MM.1S (cell line): ENCODE results near the gene CPT1A.

Source experiments
- DNase-seq: peaks from one replicate; pipeline ENCODE4 v3.0.0-alpha.2; 2015
- H2AFZ ChIP-seq: fragments of 300-600 bp; sonication (generic); 2 replicates; pipeline ENCODE4 v1.6.0; 2016; ENCODE audit warnings: antibody characterized with exemption, low read length
- H3F3A ChIP-seq: fragments of 300-600 bp; sonication (generic); 2 replicates; pipeline ENCODE4 v1.6.1; 2016; ENCODE audit warnings: mild to moderate bottlenecking, antibody characterized with exemption, low read length, moderate library complexity, mixed read lengths; ENCODE audit not compliant: insufficient read depth
- H3K27ac ChIP-seq: fragments of 300-600 bp; sonication (generic); 2 replicates; pipeline ENCODE4 v1.5.1; 2016; ENCODE audit warnings: mild to moderate bottlenecking, low read length
- H3K27me3 ChIP-seq: fragments of 300-600 bp; sonication (generic); replicated peaks from 2 replicates; pipeline ENCODE4 v1.6.0; 2016; ENCODE audit warnings: low read length; ENCODE audit not compliant: insufficient read depth
- H3K36me3 ChIP-seq: fragments of 300-600 bp; sonication (generic); replicated peaks from 2 replicates; pipeline ENCODE4 v1.6.1; 2016; ENCODE audit warnings: mild to moderate bottlenecking, low read length, mixed read lengths; ENCODE audit not compliant: insufficient read depth
- H3K4me1 ChIP-seq: fragments of 300-600 bp; sonication (generic); 2 replicates; pipeline ENCODE4 v1.6.1; 2016; ENCODE audit warnings: low read length, mixed read lengths
- H3K4me2 ChIP-seq: fragments of 300-600 bp; sonication (generic); 2 replicates; pipeline ENCODE4 v1.6.0; 2016; ENCODE audit warnings: low read depth, low read length
- H3K4me3 ChIP-seq: fragments of 300-600 bp; sonication (generic); 2 replicates; pipeline ENCODE4 v1.5.1; 2016; ENCODE audit warnings: low read length, mixed read lengths
- H3K79me2 ChIP-seq: fragments of 300-600 bp; sonication (generic); 2 replicates; pipeline ENCODE4 v1.6.1; 2016; ENCODE audit warnings: mixed run types, low read length, mixed read lengths
- H3K9ac ChIP-seq: fragments of 300-600 bp; sonication (generic); 2 replicates; pipeline ENCODE4 v1.6.1; 2016; ENCODE audit warnings: low read length, mixed read lengths
- H3K9me2 ChIP-seq: fragments of 300-600 bp; sonication (generic); replicated peaks from 2 replicates; pipeline ENCODE4 v1.6.1; 2016; ENCODE audit warnings: mild to moderate bottlenecking, low read length, mixed read lengths; ENCODE audit not compliant: insufficient read depth
- H3K9me3 ChIP-seq: fragments of 300-600 bp; sonication (generic); replicated peaks from 2 replicates; pipeline ENCODE4 v1.6.1; 2016; ENCODE audit warnings: mild to moderate bottlenecking, low read length, mixed read lengths; ENCODE audit not compliant: insufficient read depth
- H4K20me1 ChIP-seq: fragments of 300-600 bp; sonication (generic); 2 replicates; pipeline ENCODE4 v1.6.1; 2016; ENCODE audit warnings: mild to moderate bottlenecking, low read length, moderate library complexity, mixed read lengths; ENCODE audit not compliant: insufficient read depth
- CTCF ChIP-seq: fragments of 300-600 bp; sonication (generic); IDR thresholded peaks from 2 replicates; pipeline ENCODE4 v1.5.1; 2016; ENCODE audit warnings: antibody characterized with exemption, low read length, mixed read lengths
- EZH2 ChIP-seq: fragments of 300-600 bp; sonication (generic); optimal IDR thresholded peaks from 2 replicates; pipeline ENCODE3; 2017; ENCODE audit warnings: low read depth, mild to moderate bottlenecking, antibody characterized with exemption, low read length, mixed read lengths
- EZH2phosphoT487 ChIP-seq: fragments of 300-600 bp; sonication (generic); IDR thresholded peaks from 2 replicates; pipeline ENCODE4 v1.6.1; 2018; ENCODE audit warnings: antibody characterized with exemption, low read length

CPT1A gene

GRCh38 chr11:68813773-68814172, 27.9 kb downstream of the CPT1A start:
- no peaks in the 10 kb centered on the region for H3K36me3 ChIP-seq
- H3K27ac ChIP-seq, result no peak overlapping the region
- peaks cover 28% of the 10 kb centered on the region for H3K79me2 ChIP-seq
- TF ChIP-seq EZH2phosphoT487 (no peak), EZH2 (no peak), CTCF (no peak)
- H3K4me3 ChIP-seq, result no peak overlapping the region
- H3K9me2 ChIP-seq, result no peaks in the 10 kb centered on the region
- no peaks in the 10 kb centered on the region for H3F3A ChIP-seq
- no peak for DNase-seq
- H3K4me1 ChIP-seq, result no peaks in the 10 kb centered on the region
- H2AFZ ChIP-seq, result no peak overlapping the region
- no peak overlapping the region for H3K4me2 ChIP-seq
- H3K9me3 ChIP-seq, result no peaks in the 10 kb centered on the region
- H3K9ac ChIP-seq, result no peak overlapping the region
- no peaks in the 10 kb centered on the region for H3K27me3 ChIP-seq
- no peaks in the 10 kb centered on the region for H4K20me1 ChIP-seq

- Histone ChIP-seq H3K4me1 (no peaks in the 10 kb centered on the region), H3K27me3 (no peaks in the 10 kb centered on the region), H3K9me2 (no peaks in the 10 kb centered on the region), H3F3A (no peaks in the 10 kb centered on the region), H3K4me3 (no peak overlapping the region), H2AFZ (no peak overlapping the region), H3K4me2 (no peak overlapping the region), H3K36me3 (no peaks in the 10 kb centered on the region), H3K9me3 (no peaks in the 10 kb centered on the region), H3K79me2 (peaks cover 19% of the 10 kb centered on the region), H4K20me1 (no peaks in the 10 kb centered on the region), H3K9ac (no peak overlapping the region), H3K27ac (no peak overlapping the region)
- TF ChIP-seq CTCF (no peak), EZH2 (no peak), EZH2phosphoT487 (no peak)
- DNase-seq, result no peak
Measured at GRCh38 chr11:68812526-68812925, 29.2 kb downstream of the CPT1A start.

- Histone ChIP-seq H3K4me3 (no peak overlapping the region), H3F3A (no peaks in the 10 kb centered on the region), H3K27me3 (no peaks in the 10 kb centered on the region), H3K27ac (no peak overlapping the region), H3K79me2 (no peaks in the 10 kb centered on the region; the same call in 1 of the 2 replicates), H3K9me3 (no peaks in the 10 kb centered on the region), H3K9ac (no peak overlapping the region), H3K4me1 (no peaks in the 10 kb centered on the region), H2AFZ (no peak overlapping the region), H3K4me2 (no peak overlapping the region), H3K9me2 (no peaks in the 10 kb centered on the region), H4K20me1 (no peaks in the 10 kb centered on the region), H3K36me3 (no peaks in the 10 kb centered on the region)
- DNase-seq, result no peak
- TF ChIP-seq CTCF (no peak), EZH2phosphoT487 (no peak), EZH2 (no peak)
Measured at GRCh38 chr11:68810164-68810563, 31.6 kb downstream of the CPT1A start.
